Measurements from ENCODE around the gene SMCO1. TPM values are rescaled to one million over a fixed set of nuclear protein-coding genes. Genes with fewer than 3 reads are reported as not detected.

SMCO1 gene
- total and polyA plus RNA-seq, 2 of the 4 experiments (the other 2 are of a cell fraction): not detected

DNA sequence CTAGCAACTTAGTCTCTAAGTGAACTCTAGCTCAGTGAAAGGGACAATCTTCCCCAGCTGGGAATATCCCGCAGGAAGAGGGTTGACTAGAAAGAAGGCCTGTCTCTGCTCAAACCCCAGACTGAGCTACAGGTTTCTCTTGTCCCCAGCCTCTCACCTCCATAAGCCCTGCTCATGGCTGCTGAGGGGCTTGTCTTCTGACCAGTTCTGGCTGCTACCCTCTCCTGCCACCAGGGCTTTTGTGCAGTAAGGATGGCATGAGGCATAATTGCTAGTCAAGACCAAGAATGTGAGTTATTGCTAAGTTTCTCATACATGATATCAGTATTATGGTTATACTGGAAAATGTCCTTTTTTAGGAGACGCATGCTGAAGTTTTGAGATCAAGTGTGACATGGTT is 31.9 kb upstream of the SMCO1 start:
- H3K79me1 ChIP-seq (ENCODE audit: low read depth in 1 of 2, low read length in 2 of 2): no peaks in the 10 kb centered on the region
- TF ChIP-seq RAD21 (IDR thresholded peaks at IDR 0.05; ENCODE audit: low read length): no peak
- TF ChIP-seq BHLHE40 (IDR thresholded peaks at IDR 0.05; ENCODE audit: low read depth, low read length): no peak
- TF ChIP-seq NFE2L2 (IDR thresholded peaks at IDR 0.05; ENCODE audit: low read depth, low read length): no peak
- TF ChIP-seq FOS (IDR thresholded peaks at IDR 0.05; ENCODE audit: low read depth, low read length): no peak
- TF ChIP-seq CTCF (conservative IDR thresholded peaks at IDR 0.05; ENCODE audit: low read depth, low read length): no peak
- no peak for TF ChIP-seq ELK1 (IDR thresholded peaks at IDR 0.05; ENCODE audit: borderline replicate concordance, low read depth, low read length)
- TF ChIP-seq RCOR1 (IDR thresholded peaks at IDR 0.05; ENCODE audit: insufficient replicate concordance, low read length): no peak
- TF ChIP-seq CHD1 (IDR thresholded peaks at IDR 0.05; ENCODE audit: low read depth, low read length): no peak
- no peak for TF ChIP-seq POLR2A (IDR thresholded peaks at IDR 0.05; ENCODE audit: low read depth, low read length)
- no peak for TF ChIP-seq MAFK (IDR thresholded peaks at IDR 0.05; ENCODE audit: low read depth, low read length)
- no peak for TF ChIP-seq MAZ (IDR thresholded peaks at IDR 0.05; ENCODE audit: borderline replicate concordance, low read depth, low read length)
- no peak for TF ChIP-seq USF2 (IDR thresholded peaks at IDR 0.05; ENCODE audit: low read depth, low read length)
- no peak overlapping the region for H2BK15ac ChIP-seq (ENCODE audit: low read depth, low read length)
- ChIA-PET CTCF (no interaction called here), POLR2A (ENCODE audit: unreplicated experiment) (no interaction called here)
- no peak overlapping the region for H3K56ac ChIP-seq (ENCODE audit: extremely low read depth, insufficient read depth, low read length)
- H2BK20ac ChIP-seq (ENCODE audit: low read depth, low read length): no peak overlapping the region
- H3K36me3 ChIP-seq (ENCODE audit: control insufficient read depth, insufficient read depth, low read length): no peaks in the 10 kb centered on the region
- no peak overlapping the region for H3K14ac ChIP-seq (replicated peaks; ENCODE audit: low read depth, low read length)
- dilution Hi-C loops (cut with HindIII; ENCODE audit: low sequenced_read_pairs, unreplicated experiment) (no loop called here), in situ Hi-C loops (cut with MboI; ENCODE audit: low sequenced_read_pairs) (no loop called here), intact Hi-C loops (cut with micrococcal nuclease) (no loop called here)
- no peak overlapping the region for H4K5ac ChIP-seq (ENCODE audit: low read depth, low read length)
- H3K4ac ChIP-seq (ENCODE audit: low read depth, low read length): no peak overlapping the region
- H3K27ac ChIP-seq (ENCODE audit: insufficient read depth, low read length): no peak overlapping the region
- H2BK120ac ChIP-seq (ENCODE audit: low read depth, low read length): no peak overlapping the region
- H3K23ac ChIP-seq (ENCODE audit: low read depth, low read length): no peak overlapping the region
- H2AK5ac ChIP-seq (ENCODE audit: low read depth, low read length): no peak overlapping the region
- no peak for DNase-seq
- H3K18ac ChIP-seq (ENCODE audit: low read depth, low read length): no peak overlapping the region
- H3K4me2 ChIP-seq (ENCODE audit: low read depth, low read length): no peak overlapping the region
- H2AFZ ChIP-seq (replicated peaks; ENCODE audit: low read length, poor library complexity): no peak overlapping the region
- H3K4me3 ChIP-seq (ENCODE audit: insufficient read depth, low read depth, low read length): no peak overlapping the region
- no peak overlapping the region for H3K9ac ChIP-seq (ENCODE audit: low read depth, low read length)
- no peak overlapping the region for H4K8ac ChIP-seq (ENCODE audit: low read depth in 2 of 2, low read length in 2 of 2)
- no TSS peak for BruUV-seq (replicated peaks)
- peaks cover 6% of the 10 kb centered on the region; the same call in 1 of the 2 replicates for H3K9me3 ChIP-seq (ENCODE audit: control insufficient read depth, insufficient read depth, low read length)
- no peaks in the 10 kb centered on the region for H3K9me1 ChIP-seq (ENCODE audit: insufficient read depth, low read length)
- no CpG with 5 or more reads among the region's 2 CpGs for WGBS, 2 experiments (ENCODE audit: extremely low coverage in 2 of 2, insufficient read length in 1 of 2)
- no peaks in the 10 kb centered on the region; the same call in 1 of the 2 replicates for H3K27me3 ChIP-seq (ENCODE audit: control insufficient read depth, insufficient read depth, low read length)
- no peak overlapping the region for H4K91ac ChIP-seq (ENCODE audit: insufficient read depth, low read depth, low read length)
- no peak for ATAC-seq (ENCODE audit: low read depth)
- H4K20me1 ChIP-seq (ENCODE audit: insufficient read depth, low read length): no peaks in the 10 kb centered on the region
- H3K4me1 ChIP-seq (ENCODE audit: control insufficient read depth, insufficient read depth, low read length): no peaks in the 10 kb centered on the region
- no peak overlapping the region for H2AK9ac ChIP-seq (replicated peaks; ENCODE audit: low read depth, low read length, poor library complexity)
- H2BK5ac ChIP-seq (ENCODE audit: low read depth, low read length, poor library complexity, severe bottlenecking): no peak overlapping the region
